ENCODE results near the gene LGR6. TPM values are rescaled to one million over a fixed set of nuclear protein-coding genes. Genes with fewer than 3 reads are reported as not detected.

Gene LGR6
- total and polyA plus RNA-seq, 12 donors: 0.06 to 1.0 (median 0.18) TPM; not detected in 3

GRCh38 chr1:202230939-202231645 lies 37.5 kb downstream of the LGR6 start:
- WGBS, 4 donors: 73 to 80% (median 75%) methylated on average over 7 to 8 of the region's 8 CpGs
- no peaks in the 10 kb centered on the region for H3K36me3 ChIP-seq (replicated peaks in 1 of 2)
- intact Hi-C loops (cut with DNase I): no loop called here
- DNase-seq: no peak
- H3K4me1 ChIP-seq (replicated peaks in 1 of 2): no peaks in the 10 kb centered on the region
- no peak overlapping the region for H3K4me3 ChIP-seq
- no peaks in the 10 kb centered on the region for H3K27me3 ChIP-seq
- TF ChIP-seq POLR2A (IDR thresholded peaks at IDR 0.05) (no peak), CTCF (IDR thresholded peaks at IDR 0.05) (no peak)
- H3K27ac ChIP-seq: no peak overlapping the region
- H3K9me3 ChIP-seq (replicated peaks in 1 of 3): no peaks in the 10 kb centered on the region

GRCh38 chr1:202233171-202233570 lies 39.6 kb downstream of the LGR6 start:
- Histone ChIP-seq H3K9me3 (replicated peaks in 1 of 3) (no peaks in the 10 kb centered on the region), H3K4me3 (no peak overlapping the region), H3K27me3 (no peaks in the 10 kb centered on the region), H3K27ac (no peak overlapping the region), H3K36me3 (replicated peaks in 1 of 2) (no peaks in the 10 kb centered on the region), H3K4me1 (replicated peaks in 1 of 2) (no peaks in the 10 kb centered on the region)
- 71 to 93% (median 83%) methylated on average over 4 of the region's 4 CpGs for WGBS, 4 donors
- TF ChIP-seq POLR2A (IDR thresholded peaks at IDR 0.05): no peak
- TF ChIP-seq CTCF (IDR thresholded peaks at IDR 0.05): no peak
- intact Hi-C loops (cut with DNase I): no loop called here
- no peak for DNase-seq

- intact Hi-C loops (cut with DNase I): no loop called here
- no peak for DNase-seq
- no peak for TF ChIP-seq POLR2A (IDR thresholded peaks at IDR 0.05)
- no peak for TF ChIP-seq CTCF (IDR thresholded peaks at IDR 0.05)
- no peaks in the 10 kb centered on the region for H3K36me3 ChIP-seq (replicated peaks in 1 of 2)
- no peak overlapping the region for H3K4me3 ChIP-seq
- H3K4me1 ChIP-seq (replicated peaks in 1 of 2): no peaks in the 10 kb centered on the region
- H3K27me3 ChIP-seq: no peaks in the 10 kb centered on the region
- WGBS, 4 donors: 82 to 97% (median 95%) methylated on average over 2 of the region's 2 CpGs
- H3K27ac ChIP-seq: no peak overlapping the region
- no peaks in the 10 kb centered on the region for H3K9me3 ChIP-seq (replicated peaks in 1 of 3)
These were observed 40.2 kb downstream of the LGR6 start for GRCh38 chr1:202233804-202234203.

- no peak overlapping the region for H3K27ac ChIP-seq
- H3K4me3 ChIP-seq: no peak overlapping the region
- H3K27me3 ChIP-seq: no peaks in the 10 kb centered on the region
- 86 to 92% (median 90%) methylated on average over 3 of the region's 3 CpGs for WGBS, 4 donors
- TF ChIP-seq CTCF (IDR thresholded peaks at IDR 0.05) (no peak), POLR2A (IDR thresholded peaks at IDR 0.05) (no peak)
- DNase-seq: no peak
- H3K9me3 ChIP-seq (replicated peaks in 1 of 3): no peaks in the 10 kb centered on the region
- no peaks in the 10 kb centered on the region for H3K36me3 ChIP-seq (replicated peaks in 1 of 2)
- intact Hi-C loops (cut with DNase I): no loop called here
- H3K4me1 ChIP-seq (replicated peaks in 1 of 2): no peaks in the 10 kb centered on the region
These were observed 40.9 kb downstream of the LGR6 start for GRCh38 chr1:202234331-202235002.
